H1 (cell line): ENCODE data around the gene ANO2.

Experiments used
- BRCA1 ChIP-seq: IDR thresholded peaks from 2 replicates; pipeline ENCODE4 v1.6.1; 2012; ENCODE audit warnings: low read depth, low read length, improper control_type of control experiment
- GABPA ChIP-seq: IDR thresholded peaks from 2 replicates; pipeline ENCODE4 v1.6.1; 2011; ENCODE audit warnings: mild to moderate bottlenecking, low read length, moderate library complexity, borderline replicate concordance; ENCODE audit not compliant: insufficient read depth
- POLR2AphosphoS5 ChIP-seq: IDR thresholded peaks from 2 replicates; pipeline ENCODE4 v1.6.1; 2011; ENCODE audit warnings: low read depth, low read length
- TF ChIP-seq, protein P1 (sequence below), 3 experiments: IDR thresholded peaks; 1 replicate in 2 of 3; 2 replicates in 1 of 3; pipeline versions ENCODE4 v1.5.1 to v1.6.1; 2011; ENCODE audit warnings: low read length in 3 of 3, mild to moderate bottlenecking in 3 of 3, inconsistent platforms in 2 of 3, low read depth in 1 of 3, moderate library complexity in 1 of 3; ENCODE audit not compliant: insufficient read depth in 1 of 3; ENCODE audit errors: control extremely low read depth in 1 of 3

DNA sequence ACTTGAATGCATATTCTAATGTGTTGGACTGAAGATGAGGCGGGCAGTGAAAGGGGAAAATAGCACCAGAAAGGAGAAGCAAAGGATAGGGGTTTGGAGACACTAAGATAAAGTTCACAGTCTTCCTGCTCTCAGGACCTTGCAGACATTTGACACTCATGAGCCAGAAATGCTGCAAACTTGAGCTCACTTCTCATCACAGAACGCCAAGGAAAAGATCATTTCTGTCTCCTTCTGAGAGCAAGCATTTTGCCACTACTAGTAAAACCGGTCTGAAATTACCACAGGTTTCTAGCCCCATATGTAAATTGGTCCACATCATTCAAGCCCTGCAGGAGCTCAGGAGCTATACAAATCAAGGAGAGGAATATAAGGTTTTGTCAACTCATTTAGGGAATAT, 44.6 kb upstream of the ANO2 start:
- TF ChIP-seq BRCA1 = no peak
- TF ChIP-seq POLR2AphosphoS5 = no peak
- TF ChIP-seq, protein P1, sequence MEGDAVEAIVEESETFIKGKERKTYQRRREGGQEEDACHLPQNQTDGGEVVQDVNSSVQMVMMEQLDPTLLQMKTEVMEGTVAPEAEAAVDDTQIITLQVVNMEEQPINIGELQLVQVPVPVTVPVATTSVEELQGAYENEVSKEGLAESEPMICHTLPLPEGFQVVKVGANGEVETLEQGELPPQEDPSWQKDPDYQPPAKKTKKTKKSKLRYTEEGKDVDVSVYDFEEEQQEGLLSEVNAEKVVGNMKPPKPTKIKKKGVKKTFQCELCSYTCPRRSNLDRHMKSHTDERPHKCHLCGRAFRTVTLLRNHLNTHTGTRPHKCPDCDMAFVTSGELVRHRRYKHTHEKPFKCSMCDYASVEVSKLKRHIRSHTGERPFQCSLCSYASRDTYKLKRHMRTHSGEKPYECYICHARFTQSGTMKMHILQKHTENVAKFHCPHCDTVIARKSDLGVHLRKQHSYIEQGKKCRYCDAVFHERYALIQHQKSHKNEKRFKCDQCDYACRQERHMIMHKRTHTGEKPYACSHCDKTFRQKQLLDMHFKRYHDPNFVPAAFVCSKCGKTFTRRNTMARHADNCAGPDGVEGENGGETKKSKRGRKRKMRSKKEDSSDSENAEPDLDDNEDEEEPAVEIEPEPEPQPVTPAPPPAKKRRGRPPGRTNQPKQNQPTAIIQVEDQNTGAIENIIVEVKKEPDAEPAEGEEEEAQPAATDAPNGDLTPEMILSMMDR (IDR thresholded peaks at IDR 0.05; ENCODE audit: control extremely low read depth in 1 of 3, insufficient read depth in 1 of 3, low read depth in 1 of 3, low read length in 3 of 3) = no peak
- TF ChIP-seq GABPA = no peak
